Keratinocyte (primary cell): ENCODE data around the gene PGS1.

Experiments
- EZH2 ChIP-seq: IDR thresholded peaks from one replicate; pipeline ENCODE4 v1.6.1; 2012; ENCODE audit warnings: inconsistent platforms, mild to moderate bottlenecking, low read length, moderate library complexity
- TF ChIP-seq, protein P1 (sequence below), 3 experiments: IDR thresholded peaks in 1 of 3; conservative IDR thresholded peaks in 1 of 3; optimal IDR thresholded peaks in 1 of 3; 2 replicates in 2 of 3; 3 replicates in 1 of 3; pipeline versions ENCODE3 to v1.5.1; 2011; ENCODE audit warnings: low read length in 3 of 3, mild to moderate bottlenecking in 3 of 3, moderate library complexity in 2 of 3, control low read depth in 1 of 3, inconsistent platforms in 1 of 3; ENCODE audit not compliant: insufficient read depth in 2 of 3; ENCODE audit errors: extremely low read depth in 1 of 3

DNA sequence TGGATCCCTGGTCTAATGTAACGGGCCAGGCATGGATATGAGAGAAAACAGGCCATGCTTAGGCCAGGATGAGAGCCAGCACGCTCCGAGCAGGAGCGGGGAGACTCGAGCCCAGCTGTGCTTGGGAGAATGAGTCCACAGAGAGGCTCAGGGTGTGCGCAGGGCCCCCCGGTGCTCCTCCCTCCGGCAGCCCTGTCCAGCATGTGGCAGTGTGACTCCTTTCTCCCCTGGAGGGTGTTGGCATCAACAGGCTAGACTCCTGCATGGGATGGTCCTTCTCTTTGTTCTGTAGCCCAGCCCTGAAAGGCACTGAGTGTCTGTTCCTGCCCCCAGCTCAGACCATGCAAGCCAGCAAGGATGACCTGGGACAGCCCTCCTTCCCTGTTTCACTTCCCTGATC lies 23.4 kb downstream of the PGS1 start:
- no peak for TF ChIP-seq EZH2
- TF ChIP-seq, protein P1, sequence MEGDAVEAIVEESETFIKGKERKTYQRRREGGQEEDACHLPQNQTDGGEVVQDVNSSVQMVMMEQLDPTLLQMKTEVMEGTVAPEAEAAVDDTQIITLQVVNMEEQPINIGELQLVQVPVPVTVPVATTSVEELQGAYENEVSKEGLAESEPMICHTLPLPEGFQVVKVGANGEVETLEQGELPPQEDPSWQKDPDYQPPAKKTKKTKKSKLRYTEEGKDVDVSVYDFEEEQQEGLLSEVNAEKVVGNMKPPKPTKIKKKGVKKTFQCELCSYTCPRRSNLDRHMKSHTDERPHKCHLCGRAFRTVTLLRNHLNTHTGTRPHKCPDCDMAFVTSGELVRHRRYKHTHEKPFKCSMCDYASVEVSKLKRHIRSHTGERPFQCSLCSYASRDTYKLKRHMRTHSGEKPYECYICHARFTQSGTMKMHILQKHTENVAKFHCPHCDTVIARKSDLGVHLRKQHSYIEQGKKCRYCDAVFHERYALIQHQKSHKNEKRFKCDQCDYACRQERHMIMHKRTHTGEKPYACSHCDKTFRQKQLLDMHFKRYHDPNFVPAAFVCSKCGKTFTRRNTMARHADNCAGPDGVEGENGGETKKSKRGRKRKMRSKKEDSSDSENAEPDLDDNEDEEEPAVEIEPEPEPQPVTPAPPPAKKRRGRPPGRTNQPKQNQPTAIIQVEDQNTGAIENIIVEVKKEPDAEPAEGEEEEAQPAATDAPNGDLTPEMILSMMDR (optimal IDR thresholded peaks at IDR 0.05 in 1 of 3, IDR thresholded peaks at IDR 0.05 in 1 of 3, conservative IDR thresholded peaks at IDR 0.05 in 1 of 3; ENCODE audit: extremely low read depth in 1 of 3, insufficient read depth in 2 of 3, low read length in 3 of 3) = no peak
